ENCODE data around the gene CHD8.

The CHD8 gene

GRCh38 chr14:21369949-21370679, 85.8 kb downstream of the CHD8 start:
- no peak for ATAC-seq
- TF ChIP-seq ZFP3 (CRISPR knock-in tag; IDR thresholded peaks at IDR 0.05) = no peak
- TF ChIP-seq PATZ1 (CRISPR knock-in tag; IDR thresholded peaks at IDR 0.05; ENCODE audit: borderline replicate concordance) = no peak
- TF ChIP-seq TOX (CRISPR knock-in tag; IDR thresholded peaks at IDR 0.05; ENCODE audit: borderline replicate concordance) = no peak
- no peak for TF ChIP-seq ZNF70 (CRISPR knock-in tag; IDR thresholded peaks at IDR 0.05)
- no peak for TF ChIP-seq ZFP30 (CRISPR knock-in tag; IDR thresholded peaks at IDR 0.05)
- no peak for TF ChIP-seq POU6F1 (CRISPR knock-in tag; IDR thresholded peaks at IDR 0.05; ENCODE audit: borderline replicate concordance, low read depth)
- TF ChIP-seq ZNF565 (CRISPR knock-in tag; conservative IDR thresholded peaks at IDR 0.05; ENCODE audit: low read depth) = no peak
- no peak for TF ChIP-seq CSRNP3 (CRISPR knock-in tag; IDR thresholded peaks at IDR 0.05)
- no peak for TF ChIP-seq ESRRG (CRISPR knock-in tag; IDR thresholded peaks at IDR 0.05)
- TF ChIP-seq ARNTL (CRISPR knock-in tag; IDR thresholded peaks at IDR 0.05; ENCODE audit: borderline replicate concordance, low read depth) = no peak
- no peak for TF ChIP-seq GLIS3 (CRISPR knock-in tag; IDR thresholded peaks at IDR 0.05)

GRCh38 chr14:21367582-21368144, 88.3 kb downstream of the CHD8 start:
- ATAC-seq = no peak
- no peak for TF ChIP-seq OSR1 (CRISPR knock-in tag; IDR thresholded peaks at IDR 0.05)
- no peak for TF ChIP-seq BACH2 (CRISPR knock-in tag; IDR thresholded peaks at IDR 0.05; ENCODE audit: borderline replicate concordance)
- no peak for TF ChIP-seq CSRNP3 (CRISPR knock-in tag; IDR thresholded peaks at IDR 0.05)
- TF ChIP-seq ZNF8 (CRISPR knock-in tag; IDR thresholded peaks at IDR 0.05) = no peak
- TF ChIP-seq ZC3H10 (CRISPR knock-in tag; IDR thresholded peaks at IDR 0.05) = no peak
- TF ChIP-seq PATZ1 (CRISPR knock-in tag; IDR thresholded peaks at IDR 0.05; ENCODE audit: borderline replicate concordance) = no peak
- TF ChIP-seq ZFP3 (CRISPR knock-in tag; IDR thresholded peaks at IDR 0.05) = no peak
- no peak for TF ChIP-seq ARNTL (CRISPR knock-in tag; IDR thresholded peaks at IDR 0.05; ENCODE audit: borderline replicate concordance, low read depth)
- TF ChIP-seq RARB (CRISPR knock-in tag; IDR thresholded peaks at IDR 0.05) = no peak
- no peak for TF ChIP-seq ZNF565 (CRISPR knock-in tag; conservative IDR thresholded peaks at IDR 0.05; ENCODE audit: low read depth)
- TF ChIP-seq CREB5 (CRISPR knock-in tag; IDR thresholded peaks at IDR 0.05; ENCODE audit: low read depth) = no peak

GRCh38 chr14:21356511-21356910, 99.4 kb downstream of the CHD8 start:
- no peak for ATAC-seq
- TF ChIP-seq TOX (CRISPR knock-in tag; IDR thresholded peaks at IDR 0.05; ENCODE audit: borderline replicate concordance) (no peak), CSDC2 (CRISPR knock-in tag; IDR thresholded peaks at IDR 0.05) (no peak), TSHZ2 (CRISPR knock-in tag; IDR thresholded peaks at IDR 0.05) (no peak), ESRRG (CRISPR knock-in tag; IDR thresholded peaks at IDR 0.05) (no peak), PATZ1 (CRISPR knock-in tag; IDR thresholded peaks at IDR 0.05; ENCODE audit: borderline replicate concordance) (no peak), CSRNP3 (CRISPR knock-in tag; IDR thresholded peaks at IDR 0.05) (no peak), GLIS3 (CRISPR knock-in tag; IDR thresholded peaks at IDR 0.05) (no peak)
